ENCODE measurements around the gene DGKB.

Gene DGKB

DNA sequence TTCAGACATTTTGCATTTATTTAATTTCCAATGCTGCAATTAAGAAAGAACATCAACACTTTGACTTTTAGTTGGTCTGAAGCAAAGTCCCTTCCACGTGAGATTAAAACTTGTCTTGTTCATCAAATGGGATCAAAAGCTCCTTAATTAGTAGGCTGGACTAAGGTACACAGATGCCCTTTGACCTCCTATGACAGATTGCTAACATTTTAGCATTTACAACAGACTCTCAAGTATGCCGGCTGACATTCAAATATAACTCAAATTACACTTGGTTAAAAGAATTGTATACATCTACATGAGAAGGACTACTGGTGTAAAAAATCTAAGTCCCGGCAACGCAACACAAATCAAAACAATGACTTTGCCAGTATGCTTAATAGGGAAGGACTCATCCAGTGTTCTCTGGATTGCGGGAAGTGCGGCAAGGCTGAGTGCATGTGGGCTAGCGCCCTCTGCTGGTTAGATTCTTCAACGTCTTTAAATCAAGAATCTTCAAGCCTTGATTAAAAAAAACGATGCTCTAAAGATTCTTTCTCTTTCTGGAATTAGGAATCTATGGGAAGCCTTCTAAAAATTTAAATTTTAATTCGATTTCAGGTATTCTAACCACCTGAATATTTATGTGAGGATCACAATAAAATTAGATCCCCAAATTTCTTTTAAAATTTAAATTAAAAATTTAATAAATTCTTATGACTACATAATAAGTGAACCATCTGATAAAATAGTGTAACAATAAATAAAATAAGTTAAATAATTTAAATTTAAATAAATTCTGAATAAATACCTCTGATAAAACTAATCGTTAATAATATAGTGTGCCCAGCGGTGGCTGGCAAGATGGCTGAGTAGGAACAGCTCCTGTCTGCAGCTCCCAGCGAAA, 444.7 kb downstream of the DGKB start:
- DNase-seq (ENCODE audit: low spot score) = peak; percentile 72

GRCh38 chr7:14449291-14449690, 453.3 kb downstream of the DGKB start:
- no peak for DNase-seq (ENCODE audit: low spot score)

DNA sequence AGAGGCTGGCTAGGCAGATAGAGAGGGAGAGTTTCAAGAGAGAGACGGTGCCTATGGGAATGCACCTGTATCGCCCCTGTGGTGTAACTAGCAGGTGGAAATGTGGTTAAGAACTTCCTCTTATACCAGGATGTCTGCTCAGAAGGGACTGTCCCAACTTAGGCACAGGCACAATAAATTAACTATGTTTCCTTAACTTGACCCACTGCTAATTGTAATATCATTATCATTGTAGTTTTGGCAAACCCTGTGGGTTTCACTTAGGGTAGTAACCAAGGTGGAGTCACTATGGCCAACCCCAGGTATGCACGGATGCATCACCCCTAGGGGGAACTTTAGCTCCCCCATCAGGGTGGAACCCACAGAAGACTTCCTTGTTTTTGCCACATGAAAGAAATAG, 455.7 kb downstream of the DGKB start:
- DNase-seq (ENCODE audit: low spot score) = no peak

- DNase-seq (ENCODE audit: low spot score) = no peak
Measured at GRCh38 chr7:14446219-14446618, 456.3 kb downstream of the DGKB start.

DNA sequence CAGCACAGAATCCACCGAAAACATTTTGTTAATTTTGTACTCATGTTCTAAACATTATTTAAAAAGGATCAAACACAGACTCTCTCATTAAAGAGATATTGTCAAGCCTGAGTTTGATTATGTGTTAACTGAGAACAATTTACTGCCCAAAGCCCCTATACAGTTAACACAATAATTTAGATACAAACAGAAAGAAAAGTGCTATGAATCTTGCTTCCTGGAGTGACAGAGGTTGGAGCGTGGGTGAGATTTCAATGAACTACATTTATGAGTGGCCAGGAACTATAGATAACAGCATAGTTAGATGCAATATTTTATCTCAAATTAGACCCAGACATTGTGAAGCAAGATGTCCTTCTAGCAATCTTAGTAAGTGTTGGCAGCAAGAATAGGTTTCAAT, 464.2 kb downstream of the DGKB start:
- DNase-seq (ENCODE audit: low spot score) = no peak

DNA sequence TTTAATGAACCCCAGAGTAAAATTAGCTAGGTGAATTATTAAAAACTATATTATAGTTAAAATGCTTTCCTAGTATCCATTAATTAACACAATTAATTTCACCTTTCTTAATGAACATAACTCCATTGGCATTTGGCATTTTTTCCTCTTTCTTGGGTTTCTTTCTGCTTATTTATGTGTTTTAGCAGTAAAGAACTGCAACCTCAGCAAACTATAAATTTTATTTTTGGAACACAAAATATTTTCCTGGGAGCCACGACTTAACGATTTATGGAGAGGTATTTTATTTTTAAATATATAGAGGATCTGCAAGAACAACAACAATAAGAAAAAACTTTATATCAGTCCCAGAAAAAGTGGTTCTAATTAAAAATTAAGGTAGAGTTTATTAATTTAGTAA, 465.7 kb downstream of the DGKB start:
- no peak for DNase-seq (ENCODE audit: low spot score)

DNA sequence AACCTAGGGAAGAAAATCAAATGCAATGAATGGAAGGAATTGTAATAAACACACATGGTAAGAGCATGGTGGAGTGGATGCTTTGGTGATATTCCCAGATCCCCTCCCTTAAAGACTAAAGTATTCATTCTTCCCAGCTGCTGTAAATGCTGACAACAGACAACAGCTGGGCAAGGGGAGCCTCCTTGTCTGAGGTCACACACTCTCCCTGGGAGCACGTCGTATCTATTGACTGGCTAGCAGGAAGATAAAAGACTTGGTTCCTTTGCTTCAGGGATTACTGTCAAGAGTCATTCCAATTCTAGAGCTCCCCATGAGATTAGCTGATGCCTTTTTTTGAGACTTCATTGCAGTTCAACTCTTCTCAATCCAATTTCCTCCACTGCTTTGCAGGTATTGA, 469.6 kb downstream of the DGKB start:
- DNase-seq (ENCODE audit: low spot score) = no peak

GRCh38 chr7:14430926-14431325, 471.6 kb downstream of the DGKB start:
- DNase-seq (ENCODE audit: low spot score) = no peak

DNA sequence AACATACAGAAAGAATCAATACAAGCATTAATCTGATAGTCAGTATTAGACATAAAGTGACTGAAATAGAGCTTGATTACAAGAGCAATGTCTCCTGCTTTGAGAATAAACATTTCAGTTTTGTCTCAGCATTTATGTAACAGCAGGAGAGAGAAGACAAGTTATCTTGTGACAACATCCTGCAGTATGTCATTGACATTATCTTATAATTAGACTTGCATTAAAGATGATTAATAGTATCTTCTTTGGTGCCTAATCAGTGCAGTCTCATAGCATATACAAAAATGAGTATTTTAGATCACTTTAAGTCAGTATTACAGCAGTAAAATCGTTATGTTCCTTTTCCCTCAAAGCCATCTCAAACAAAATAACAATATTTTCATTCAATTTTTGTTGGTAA, 477.0 kb downstream of the DGKB start:
- DNase-seq (ENCODE audit: low spot score) = no peak

GRCh38 chr7:14424675-14425074, 477.9 kb downstream of the DGKB start:
- DNase-seq (ENCODE audit: low spot score) = no peak

GRCh38 chr7:14420768-14421167, 481.8 kb downstream of the DGKB start:
- no peak for DNase-seq (ENCODE audit: low spot score)

- no peak for DNase-seq (ENCODE audit: low spot score)
Measured at GRCh38 chr7:14419531-14419930, 483.0 kb downstream of the DGKB start.

DNA sequence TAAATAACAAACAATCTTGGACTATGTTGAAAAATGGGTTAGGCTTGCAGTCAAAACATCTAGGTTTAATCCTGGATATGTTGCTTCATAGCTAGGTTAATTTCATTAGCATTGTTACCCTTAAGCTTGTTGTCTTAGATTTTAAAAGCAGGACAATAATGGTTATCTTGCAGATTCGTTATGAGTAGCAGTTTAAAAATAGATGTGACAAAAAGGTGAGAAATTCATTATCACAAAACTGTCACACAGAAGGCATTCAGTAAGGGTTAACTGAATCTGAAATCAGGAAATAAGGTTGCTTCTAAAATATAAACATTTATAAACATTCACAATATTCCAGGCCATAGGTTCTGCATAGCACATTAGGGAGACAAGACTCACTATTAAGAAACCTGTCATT, 483.9 kb downstream of the DGKB start:
- DNase-seq (ENCODE audit: low spot score) = no peak

- no peak for DNase-seq (ENCODE audit: low spot score)
Measured at GRCh38 chr7:14414274-14414986, 488.1 kb downstream of the DGKB start.

GRCh38 chr7:14407246-14408015, 495.1 kb downstream of the DGKB start:
- DNase-seq (ENCODE audit: low spot score) = no peak

- no peak for DNase-seq (ENCODE audit: low spot score)
Measured at GRCh38 chr7:14403587-14403986, 499.0 kb downstream of the DGKB start.

GRCh38 chr7:14400271-14400670, 502.3 kb downstream of the DGKB start:
- no peak for DNase-seq (ENCODE audit: low spot score)

DNA sequence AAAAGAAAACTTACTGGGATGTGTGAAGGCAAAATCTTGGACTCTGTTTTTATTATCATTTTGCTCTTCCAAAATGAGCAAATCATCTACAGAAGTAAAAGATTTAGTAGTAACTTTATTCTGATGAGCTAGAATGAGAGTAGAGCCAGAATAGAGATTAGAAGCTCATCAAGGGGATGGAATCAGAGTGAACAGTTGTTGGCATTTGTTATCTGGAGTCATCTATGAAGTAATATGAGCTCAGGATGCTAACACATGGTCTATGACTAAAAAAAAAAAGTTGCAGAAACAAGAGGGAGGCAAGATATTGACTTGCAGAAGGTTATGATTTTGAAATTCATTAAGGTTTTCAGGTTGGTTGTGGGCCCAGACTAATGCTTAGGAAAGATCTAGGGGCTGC, 504.0 kb downstream of the DGKB start:
- DNase-seq (ENCODE audit: low spot score) = no peak

DNA sequence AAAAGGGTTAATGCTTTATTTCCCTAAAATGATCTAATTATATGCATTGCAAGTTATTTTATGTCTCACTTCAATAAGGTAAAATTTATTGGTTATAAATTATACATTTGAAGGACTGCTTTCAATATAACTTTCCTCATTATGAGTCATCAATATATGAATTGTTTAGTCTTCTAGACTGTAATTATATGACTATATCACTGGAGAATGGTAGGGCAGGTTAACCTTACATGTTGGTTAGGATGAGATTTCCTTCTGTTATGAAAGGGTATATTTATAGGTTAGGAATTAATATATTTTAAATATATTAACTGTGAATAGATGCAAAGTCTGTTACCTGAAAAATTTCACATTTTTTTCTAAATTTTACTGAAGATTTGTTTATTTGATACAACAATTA, 506.7 kb downstream of the DGKB start:
- no peak for DNase-seq (ENCODE audit: low spot score)

- DNase-seq (ENCODE audit: low spot score) = no peak
Measured at GRCh38 chr7:14394786-14395185, 507.8 kb downstream of the DGKB start.

- no peak for DNase-seq (ENCODE audit: low spot score)
Measured at GRCh38 chr7:14389595-14389994, 513.0 kb downstream of the DGKB start.

GRCh38 chr7:14389181-14389591, 513.4 kb downstream of the DGKB start:
- DNase-seq (ENCODE audit: low spot score) = no peak

GRCh38 chr7:14385074-14385473, 517.5 kb downstream of the DGKB start:
- no peak for DNase-seq (ENCODE audit: low spot score)
